Endothelial cell (in vitro differentiated cells): ENCODE measurements around the gene AGO1. TPM values are rescaled to one million over a fixed set of nuclear protein-coding genes. Genes with fewer than 3 reads are reported as not detected.

Source experiments
- DNase-seq: peaks from one replicate; pipeline ENCODE4 v3.0.0; 2021; ENCODE audit warnings: low spot score
- H3K27ac Mint-ChIP-seq: one replicate; pipeline ENCODE4 v1.8.0; 2021; ENCODE audit warnings: mixed read lengths, inconsistent platforms; ENCODE audit not compliant: unreplicated experiment
- H3K27me3 Mint-ChIP-seq: one replicate; pipeline ENCODE4 v1.8.0; 2021; ENCODE audit warnings: mild to moderate bottlenecking, moderate library complexity, mixed read lengths, inconsistent platforms; ENCODE audit not compliant: unreplicated experiment
- H3K36me3 Mint-ChIP-seq: one replicate; pipeline ENCODE4 v1.8.0; 2021; ENCODE audit warnings: mild to moderate bottlenecking, low read depth, mixed read lengths, inconsistent platforms; ENCODE audit not compliant: unreplicated experiment
- H3K4me1 Mint-ChIP-seq: one replicate; pipeline ENCODE4 v1.8.0; 2021; ENCODE audit warnings: mild to moderate bottlenecking, mixed read lengths, inconsistent platforms; ENCODE audit not compliant: unreplicated experiment
- H3K4me3 Mint-ChIP-seq: one replicate; pipeline ENCODE4 v1.8.0; 2021; ENCODE audit warnings: mild to moderate bottlenecking, mixed read lengths, inconsistent platforms; ENCODE audit not compliant: unreplicated experiment
- H3K9me3 Mint-ChIP-seq: one replicate; pipeline ENCODE4 v1.8.0; 2021; ENCODE audit warnings: mixed read lengths, inconsistent platforms; ENCODE audit not compliant: unreplicated experiment
- CTCF ChIP-seq: fragments of 200-600 bp; sonication (generic); IDR thresholded peaks from one replicate; pipeline ENCODE4 v1.5.0; 2021; ENCODE audit warnings: antibody characterized with exemption; ENCODE audit not compliant: unreplicated experiment
- total RNA-seq: library from RNA; stranded (reverse); fragmentation: NEBNext Ultra II Directional; extraction: Animal tissue kit (Norgen Biotek cat#: 25700); gene quantifications from one replicate; pipeline ENCODE4 v1.2.1, GENCODE V29; 2021; ENCODE audit not compliant: unreplicated experiment

Gene AGO1
- total RNA-seq, 1 donor from 2014 or later, result 41.1 TPM

- Mint-ChIP-seq H3K27ac (peak overlapping the region; percentile 46), H3K4me1 (peaks cover 10% of the 10 kb centered on the region), H3K27me3 (no peaks in the 10 kb centered on the region), H3K36me3 (peaks cover 39% of the 10 kb centered on the region), H3K9me3 (no peaks in the 10 kb centered on the region), H3K4me3 (peak overlapping the region; percentile 58)
- no peak for DNase-seq
- TF ChIP-seq CTCF, result no peak
Measured at GRCh38 chr1:35894183-35894582, 11.2 kb downstream of the AGO1 start.

- Mint-ChIP-seq H3K27ac (peak overlapping the region; percentile 64), H3K9me3 (no peaks in the 10 kb centered on the region)
Measured at GRCh38 chr1:35894656-35895055, 11.6 kb downstream of the AGO1 start.

GRCh38 chr1:35899941-35900340 lies 16.9 kb downstream of the AGO1 start:
- no peak overlapping the region for H3K4me3 Mint-ChIP-seq
- no peak for DNase-seq
- peaks cover 35% of the 10 kb centered on the region for H3K36me3 Mint-ChIP-seq
- H3K9me3 Mint-ChIP-seq, result no peaks in the 10 kb centered on the region
- no peak for TF ChIP-seq CTCF
- peaks cover 4% of the 10 kb centered on the region for H3K4me1 Mint-ChIP-seq
- H3K27me3 Mint-ChIP-seq, result no peaks in the 10 kb centered on the region
- H3K27ac Mint-ChIP-seq, result peak overlapping the region; percentile 16

More at GRCh38 chr1:35894656-35895055, 11.6 kb downstream of the AGO1 start:
- Mint-ChIP-seq H3K27me3 (no peaks in the 10 kb centered on the region), H3K36me3 (peaks cover 39% of the 10 kb centered on the region), H3K4me3 (peak overlapping the region; percentile 58), H3K4me1 (peaks cover 13% of the 10 kb centered on the region)
- DNase-seq, result no peak
- no peak for TF ChIP-seq CTCF

- no peak overlapping the region for H3K27ac Mint-ChIP-seq
- H3K4me3 Mint-ChIP-seq, result no peak overlapping the region
- H3K4me1 Mint-ChIP-seq, result peaks cover 4% of the 10 kb centered on the region
- H3K36me3 Mint-ChIP-seq, result peaks cover 27% of the 10 kb centered on the region
- H3K27me3 Mint-ChIP-seq, result no peaks in the 10 kb centered on the region
- no peak for DNase-seq
- no peak for TF ChIP-seq CTCF
- H3K9me3 Mint-ChIP-seq, result no peaks in the 10 kb centered on the region
Measured at GRCh38 chr1:35901235-35901634, 18.2 kb downstream of the AGO1 start.

- no peak for DNase-seq
- Mint-ChIP-seq H3K27me3 (no peaks in the 10 kb centered on the region), H3K27ac (no peak overlapping the region), H3K36me3 (peaks cover 26% of the 10 kb centered on the region), H3K4me3 (no peak overlapping the region), H3K4me1 (peaks cover 4% of the 10 kb centered on the region), H3K9me3 (no peaks in the 10 kb centered on the region)
- TF ChIP-seq CTCF, result no peak
Measured at GRCh38 chr1:35902671-35903070, 19.7 kb downstream of the AGO1 start.
